VCaP (cell line): ENCODE measurements around the gene ABCC8.

ENCODE experiments used
- H3K27ac ChIP-seq: fragments of 450-650 bp; 2 replicates; pipeline ENCODE4 v1.5.1; 2017
- TF ChIP-seq, protein P1 (sequence below): fragments of 450-650 bp; conservative IDR thresholded peaks from 2 replicates; pipeline ENCODE4 v1.5.1; 2017; ENCODE audit warnings: mild to moderate bottlenecking, moderate library complexity

Gene ABCC8

DNA sequence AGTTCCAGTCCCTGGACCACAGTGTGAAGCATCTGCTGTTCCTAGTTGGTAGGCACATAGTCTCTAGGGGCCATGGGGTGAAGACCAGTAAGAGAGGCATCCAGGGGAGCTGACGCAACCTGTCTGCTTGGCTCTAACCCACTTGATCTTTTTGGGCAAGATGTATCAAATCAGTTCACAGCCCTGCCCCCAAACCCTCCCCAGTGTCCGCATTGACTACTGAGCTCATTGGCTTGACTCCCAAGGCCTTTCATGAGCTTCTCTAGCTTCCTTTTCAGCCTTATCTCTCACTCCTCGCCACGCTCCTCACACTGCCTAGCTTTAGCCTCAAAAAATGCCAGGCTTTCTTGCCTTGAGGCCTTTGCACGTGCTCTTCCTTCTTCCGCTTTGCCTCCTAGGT is 29.7 kb upstream of the ABCC8 start:
- H3K27ac ChIP-seq, result no peak overlapping the region
- TF ChIP-seq, protein P1, sequence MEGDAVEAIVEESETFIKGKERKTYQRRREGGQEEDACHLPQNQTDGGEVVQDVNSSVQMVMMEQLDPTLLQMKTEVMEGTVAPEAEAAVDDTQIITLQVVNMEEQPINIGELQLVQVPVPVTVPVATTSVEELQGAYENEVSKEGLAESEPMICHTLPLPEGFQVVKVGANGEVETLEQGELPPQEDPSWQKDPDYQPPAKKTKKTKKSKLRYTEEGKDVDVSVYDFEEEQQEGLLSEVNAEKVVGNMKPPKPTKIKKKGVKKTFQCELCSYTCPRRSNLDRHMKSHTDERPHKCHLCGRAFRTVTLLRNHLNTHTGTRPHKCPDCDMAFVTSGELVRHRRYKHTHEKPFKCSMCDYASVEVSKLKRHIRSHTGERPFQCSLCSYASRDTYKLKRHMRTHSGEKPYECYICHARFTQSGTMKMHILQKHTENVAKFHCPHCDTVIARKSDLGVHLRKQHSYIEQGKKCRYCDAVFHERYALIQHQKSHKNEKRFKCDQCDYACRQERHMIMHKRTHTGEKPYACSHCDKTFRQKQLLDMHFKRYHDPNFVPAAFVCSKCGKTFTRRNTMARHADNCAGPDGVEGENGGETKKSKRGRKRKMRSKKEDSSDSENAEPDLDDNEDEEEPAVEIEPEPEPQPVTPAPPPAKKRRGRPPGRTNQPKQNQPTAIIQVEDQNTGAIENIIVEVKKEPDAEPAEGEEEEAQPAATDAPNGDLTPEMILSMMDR, result no peak

DNA sequence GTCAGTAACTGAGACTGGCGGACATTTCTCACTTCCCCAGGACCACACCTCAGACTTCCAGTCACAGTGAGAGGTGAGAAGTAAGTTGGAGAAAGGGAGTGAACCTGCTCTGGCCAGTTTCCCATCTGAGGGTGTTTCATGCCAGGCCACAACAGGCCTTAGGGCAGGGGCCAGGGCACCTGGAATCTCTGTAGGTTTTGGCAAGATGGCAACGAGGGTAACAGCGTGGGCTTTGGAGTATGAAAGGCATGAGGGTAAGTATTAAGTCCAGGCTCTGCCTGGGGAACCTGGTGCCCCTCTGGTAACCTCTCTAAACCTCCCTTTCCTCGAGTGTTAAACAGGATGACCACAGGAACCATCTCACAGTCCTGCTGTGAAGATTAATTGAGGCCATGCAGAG is 28.5 kb upstream of the ABCC8 start:
- TF ChIP-seq, protein P1, result no peak
- no peak overlapping the region for H3K27ac ChIP-seq

DNA sequence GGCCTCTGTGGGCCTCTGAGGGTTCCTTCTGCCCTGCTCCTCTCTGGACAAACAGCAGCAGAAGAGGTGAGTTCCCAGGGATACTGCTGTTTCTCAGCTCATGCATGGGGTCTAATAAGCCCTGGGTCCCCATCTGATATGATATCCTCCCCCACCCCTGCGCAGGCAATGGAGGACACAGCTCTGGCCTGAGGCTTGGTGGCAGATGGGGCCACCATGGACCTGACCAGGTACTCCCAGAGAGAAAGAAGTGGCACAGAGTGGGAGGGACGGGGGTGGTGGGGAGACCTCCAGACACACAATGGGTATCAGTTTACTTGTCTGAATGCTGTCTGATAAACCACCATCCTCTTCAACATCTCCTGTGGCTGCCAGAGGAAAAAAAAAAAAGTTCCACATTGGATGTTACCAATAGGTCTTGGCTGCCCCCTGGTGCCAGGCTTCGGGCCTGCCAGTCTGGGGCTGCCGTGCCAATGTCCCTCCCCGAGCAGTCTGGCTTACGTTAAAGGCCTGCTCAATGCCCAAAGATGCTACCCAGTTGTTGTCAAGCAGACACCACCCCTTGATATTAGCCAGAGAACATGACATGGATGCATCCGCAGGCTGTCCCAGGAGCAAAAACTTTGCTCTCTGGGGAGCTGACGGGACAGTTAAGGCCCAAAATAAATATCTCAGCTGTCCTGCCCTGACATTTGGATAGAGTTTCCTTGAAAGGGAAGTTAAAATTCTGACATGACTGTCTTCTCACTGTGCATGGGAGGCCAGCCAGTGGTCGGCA is 27.9 kb upstream of the ABCC8 start:
- H3K27ac ChIP-seq, result no peak overlapping the region
- TF ChIP-seq, protein P1, result peak; percentile 94

DNA sequence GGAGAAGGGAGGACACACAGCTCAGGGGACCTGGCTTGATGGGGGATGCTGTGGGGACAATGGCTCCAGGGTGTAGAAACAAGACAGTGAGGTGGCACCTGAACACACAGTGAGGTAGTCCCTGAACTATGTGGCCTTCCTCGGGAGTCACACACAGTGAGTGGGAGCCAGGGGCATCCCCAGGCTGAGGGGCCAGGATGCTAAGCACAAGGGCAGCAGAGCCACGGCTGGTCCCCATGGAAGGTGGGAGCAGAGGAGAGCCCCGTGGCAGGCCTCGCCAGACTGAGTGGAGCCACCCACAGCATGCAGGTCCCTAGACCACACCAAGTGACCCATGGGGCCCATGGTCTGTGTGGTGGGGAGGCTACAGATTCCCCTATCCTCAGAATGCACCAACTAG is 26.0 kb upstream of the ABCC8 start:
- H3K27ac ChIP-seq, result no peak overlapping the region
- TF ChIP-seq, protein P1, result no peak

DNA sequence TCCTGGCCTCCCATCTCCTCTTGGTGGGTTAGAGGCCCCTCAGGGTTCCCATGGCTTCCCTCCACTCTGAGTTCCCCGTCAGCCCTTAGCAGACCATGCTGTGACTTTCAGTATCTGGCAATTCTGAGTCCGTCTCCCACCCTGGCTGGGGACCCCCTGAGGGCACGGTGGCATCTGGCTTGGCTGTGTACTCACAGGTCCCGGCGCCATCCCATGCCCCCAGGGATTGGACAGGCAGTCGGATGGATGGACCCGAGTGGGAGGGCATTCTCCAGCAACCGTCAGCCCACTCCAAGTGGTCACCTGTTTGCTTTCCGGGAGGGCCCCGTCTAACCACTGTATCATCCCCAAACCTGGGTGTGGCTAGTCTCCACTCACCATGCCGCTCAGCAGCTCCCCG is 24.0 kb upstream of the ABCC8 start:
- TF ChIP-seq, protein P1, result no peak
- no peak overlapping the region for H3K27ac ChIP-seq

DNA sequence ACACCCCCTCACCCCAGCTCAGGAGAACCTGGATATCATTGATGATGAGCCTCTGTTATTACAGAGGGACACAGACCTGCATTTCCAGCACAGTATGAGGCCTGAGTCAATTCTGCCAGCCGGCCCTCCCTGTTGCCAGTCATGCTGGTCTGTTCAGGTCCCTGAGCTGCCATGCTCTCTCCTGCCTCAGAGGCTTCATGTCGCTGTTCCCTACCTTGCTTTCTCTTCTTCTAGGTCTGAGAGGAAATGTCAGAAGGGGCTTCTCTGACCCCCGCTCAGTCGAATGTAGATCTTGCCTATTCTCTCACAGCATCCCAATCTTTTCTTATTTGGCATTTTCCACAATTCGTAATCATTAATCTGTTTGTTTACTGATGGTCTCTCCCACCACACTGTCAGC is 21.8 kb upstream of the ABCC8 start:
- H3K27ac ChIP-seq, result no peak overlapping the region
- TF ChIP-seq, protein P1, result no peak; the same call in 1 of the 2 replicates

DNA sequence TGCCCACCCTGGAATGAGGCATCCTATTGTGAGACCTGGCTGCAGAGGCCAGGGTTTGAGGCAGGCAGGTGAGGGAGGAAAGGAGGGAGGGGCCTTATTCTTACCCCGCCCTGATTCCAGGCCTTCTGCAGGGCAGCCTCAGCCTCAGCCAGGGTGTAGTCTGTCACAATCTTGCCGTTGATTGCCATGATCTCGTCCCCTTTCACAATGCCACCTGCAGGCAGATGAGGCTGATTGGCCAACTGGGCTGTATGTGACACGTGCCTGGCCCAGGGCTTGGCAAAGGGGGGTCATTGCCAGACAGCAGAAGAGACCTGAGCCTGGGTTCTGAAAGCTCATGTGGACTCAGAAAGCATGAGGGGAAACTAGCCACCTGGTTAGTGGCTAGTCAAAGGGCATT is 21.4 kb upstream of the ABCC8 start:
- TF ChIP-seq, protein P1, result no peak
- H3K27ac ChIP-seq, result no peak overlapping the region
